ENCODE measurements around the gene PDE3A.

- TF ChIP-seq, protein P1, sequence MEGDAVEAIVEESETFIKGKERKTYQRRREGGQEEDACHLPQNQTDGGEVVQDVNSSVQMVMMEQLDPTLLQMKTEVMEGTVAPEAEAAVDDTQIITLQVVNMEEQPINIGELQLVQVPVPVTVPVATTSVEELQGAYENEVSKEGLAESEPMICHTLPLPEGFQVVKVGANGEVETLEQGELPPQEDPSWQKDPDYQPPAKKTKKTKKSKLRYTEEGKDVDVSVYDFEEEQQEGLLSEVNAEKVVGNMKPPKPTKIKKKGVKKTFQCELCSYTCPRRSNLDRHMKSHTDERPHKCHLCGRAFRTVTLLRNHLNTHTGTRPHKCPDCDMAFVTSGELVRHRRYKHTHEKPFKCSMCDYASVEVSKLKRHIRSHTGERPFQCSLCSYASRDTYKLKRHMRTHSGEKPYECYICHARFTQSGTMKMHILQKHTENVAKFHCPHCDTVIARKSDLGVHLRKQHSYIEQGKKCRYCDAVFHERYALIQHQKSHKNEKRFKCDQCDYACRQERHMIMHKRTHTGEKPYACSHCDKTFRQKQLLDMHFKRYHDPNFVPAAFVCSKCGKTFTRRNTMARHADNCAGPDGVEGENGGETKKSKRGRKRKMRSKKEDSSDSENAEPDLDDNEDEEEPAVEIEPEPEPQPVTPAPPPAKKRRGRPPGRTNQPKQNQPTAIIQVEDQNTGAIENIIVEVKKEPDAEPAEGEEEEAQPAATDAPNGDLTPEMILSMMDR (IDR thresholded peaks at IDR 0.05), result no peak
- TF ChIP-seq TEAD4 (CRISPR knock-in tag; IDR thresholded peaks at IDR 0.05) (no peak), CREB1 (CRISPR knock-in tag; IDR thresholded peaks at IDR 0.05) (no peak), JUN (CRISPR knock-in tag; IDR thresholded peaks at IDR 0.05) (no peak), STAT6 (CRISPR knock-in tag; conservative IDR thresholded peaks at IDR 0.05; ENCODE audit: low read depth) (no peak), TCF7 (CRISPR knock-in tag; IDR thresholded peaks at IDR 0.05; ENCODE audit: low read depth) (no peak)
- TF ChIP-seq, protein P2, sequence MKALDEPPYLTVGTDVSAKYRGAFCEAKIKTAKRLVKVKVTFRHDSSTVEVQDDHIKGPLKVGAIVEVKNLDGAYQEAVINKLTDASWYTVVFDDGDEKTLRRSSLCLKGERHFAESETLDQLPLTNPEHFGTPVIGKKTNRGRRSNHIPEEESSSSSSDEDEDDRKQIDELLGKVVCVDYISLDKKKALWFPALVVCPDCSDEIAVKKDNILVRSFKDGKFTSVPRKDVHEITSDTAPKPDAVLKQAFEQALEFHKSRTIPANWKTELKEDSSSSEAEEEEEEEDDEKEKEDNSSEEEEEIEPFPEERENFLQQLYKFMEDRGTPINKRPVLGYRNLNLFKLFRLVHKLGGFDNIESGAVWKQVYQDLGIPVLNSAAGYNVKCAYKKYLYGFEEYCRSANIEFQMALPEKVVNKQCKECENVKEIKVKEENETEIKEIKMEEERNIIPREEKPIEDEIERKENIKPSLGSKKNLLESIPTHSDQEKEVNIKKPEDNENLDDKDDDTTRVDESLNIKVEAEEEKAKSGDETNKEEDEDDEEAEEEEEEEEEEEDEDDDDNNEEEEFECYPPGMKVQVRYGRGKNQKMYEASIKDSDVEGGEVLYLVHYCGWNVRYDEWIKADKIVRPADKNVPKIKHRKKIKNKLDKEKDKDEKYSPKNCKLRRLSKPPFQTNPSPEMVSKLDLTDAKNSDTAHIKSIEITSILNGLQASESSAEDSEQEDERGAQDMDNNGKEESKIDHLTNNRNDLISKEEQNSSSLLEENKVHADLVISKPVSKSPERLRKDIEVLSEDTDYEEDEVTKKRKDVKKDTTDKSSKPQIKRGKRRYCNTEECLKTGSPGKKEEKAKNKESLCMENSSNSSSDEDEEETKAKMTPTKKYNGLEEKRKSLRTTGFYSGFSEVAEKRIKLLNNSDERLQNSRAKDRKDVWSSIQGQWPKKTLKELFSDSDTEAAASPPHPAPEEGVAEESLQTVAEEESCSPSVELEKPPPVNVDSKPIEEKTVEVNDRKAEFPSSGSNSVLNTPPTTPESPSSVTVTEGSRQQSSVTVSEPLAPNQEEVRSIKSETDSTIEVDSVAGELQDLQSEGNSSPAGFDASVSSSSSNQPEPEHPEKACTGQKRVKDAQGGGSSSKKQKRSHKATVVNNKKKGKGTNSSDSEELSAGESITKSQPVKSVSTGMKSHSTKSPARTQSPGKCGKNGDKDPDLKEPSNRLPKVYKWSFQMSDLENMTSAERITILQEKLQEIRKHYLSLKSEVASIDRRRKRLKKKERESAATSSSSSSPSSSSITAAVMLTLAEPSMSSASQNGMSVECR (CRISPR knock-in tag; IDR thresholded peaks at IDR 0.05; ENCODE audit: borderline replicate concordance), result no peak
- TF ChIP-seq, protein P3, sequence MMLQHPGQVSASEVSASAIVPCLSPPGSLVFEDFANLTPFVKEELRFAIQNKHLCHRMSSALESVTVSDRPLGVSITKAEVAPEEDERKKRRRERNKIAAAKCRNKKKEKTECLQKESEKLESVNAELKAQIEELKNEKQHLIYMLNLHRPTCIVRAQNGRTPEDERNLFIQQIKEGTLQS (CRISPR knock-in tag; conservative IDR thresholded peaks at IDR 0.05), result no peak
- TF ChIP-seq, protein P4, sequence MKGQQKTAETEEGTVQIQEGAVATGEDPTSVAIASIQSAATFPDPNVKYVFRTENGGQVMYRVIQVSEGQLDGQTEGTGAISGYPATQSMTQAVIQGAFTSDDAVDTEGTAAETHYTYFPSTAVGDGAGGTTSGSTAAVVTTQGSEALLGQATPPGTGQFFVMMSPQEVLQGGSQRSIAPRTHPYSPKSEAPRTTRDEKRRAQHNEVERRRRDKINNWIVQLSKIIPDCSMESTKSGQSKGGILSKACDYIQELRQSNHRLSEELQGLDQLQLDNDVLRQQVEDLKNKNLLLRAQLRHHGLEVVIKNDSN (CRISPR knock-in tag; IDR thresholded peaks at IDR 0.05), result no peak
These were observed 136.7 kb downstream of the PDE3A start for GRCh38 chr12:20505056-20505455.
